ENCODE data around the gene MAGEA9B.
"Not testable (repeated sequence)": the region's sequence is repeated elsewhere in the genome, so short reads cannot be mapped to it uniquely, and the experiment has no call there.

MAGEA9B gene

DNA sequence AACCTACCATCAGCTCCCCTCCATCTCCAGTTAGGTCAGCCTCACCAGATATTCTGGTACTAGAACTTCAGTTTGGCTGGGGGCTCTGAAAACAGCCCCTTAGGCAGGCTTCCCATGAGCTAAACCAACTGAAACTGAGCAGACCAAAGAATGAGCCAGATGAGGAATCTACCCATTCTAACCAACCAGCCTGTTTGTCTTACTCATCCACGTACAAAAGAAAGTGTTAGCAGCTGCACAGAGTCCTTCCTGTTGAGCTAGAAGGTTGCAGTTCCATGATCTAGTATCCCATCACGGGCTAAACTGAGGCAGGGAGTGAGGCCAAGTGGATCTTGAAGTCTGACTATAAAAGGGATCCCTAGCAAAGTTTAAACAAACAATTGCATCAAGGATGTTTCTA lies 17.5 kb downstream of the MAGEA9B start:
- no peak for DNase-seq

DNA sequence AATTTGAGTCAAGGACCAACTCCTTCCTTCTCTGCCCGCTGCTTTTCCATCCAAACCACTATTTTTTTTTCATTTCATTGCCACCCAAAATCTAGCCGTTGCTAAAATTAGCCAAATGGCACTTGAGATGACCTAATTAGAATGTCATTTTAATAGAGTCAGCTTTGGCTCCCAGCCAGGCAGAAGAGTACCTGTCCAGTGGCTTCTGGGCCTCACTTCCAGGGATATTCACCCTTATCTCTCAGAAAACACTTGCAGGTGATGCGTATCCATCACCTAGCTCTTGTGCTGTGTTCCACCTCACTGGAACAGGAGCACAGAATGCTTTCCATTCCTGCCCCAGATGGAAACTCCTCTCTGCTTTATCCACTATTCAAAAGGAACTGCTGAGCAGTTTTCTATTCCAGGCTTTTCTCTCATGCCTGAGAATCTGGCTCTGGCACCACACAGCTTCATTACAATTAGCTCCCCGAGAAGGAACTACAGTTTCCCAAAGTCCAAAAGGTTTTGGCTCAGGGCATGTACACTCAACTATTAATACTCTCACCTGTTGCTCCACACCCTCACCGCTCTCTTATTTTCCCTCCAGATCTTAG lies 18.5 kb downstream of the MAGEA9B start:
- no peak for DNase-seq

DNA sequence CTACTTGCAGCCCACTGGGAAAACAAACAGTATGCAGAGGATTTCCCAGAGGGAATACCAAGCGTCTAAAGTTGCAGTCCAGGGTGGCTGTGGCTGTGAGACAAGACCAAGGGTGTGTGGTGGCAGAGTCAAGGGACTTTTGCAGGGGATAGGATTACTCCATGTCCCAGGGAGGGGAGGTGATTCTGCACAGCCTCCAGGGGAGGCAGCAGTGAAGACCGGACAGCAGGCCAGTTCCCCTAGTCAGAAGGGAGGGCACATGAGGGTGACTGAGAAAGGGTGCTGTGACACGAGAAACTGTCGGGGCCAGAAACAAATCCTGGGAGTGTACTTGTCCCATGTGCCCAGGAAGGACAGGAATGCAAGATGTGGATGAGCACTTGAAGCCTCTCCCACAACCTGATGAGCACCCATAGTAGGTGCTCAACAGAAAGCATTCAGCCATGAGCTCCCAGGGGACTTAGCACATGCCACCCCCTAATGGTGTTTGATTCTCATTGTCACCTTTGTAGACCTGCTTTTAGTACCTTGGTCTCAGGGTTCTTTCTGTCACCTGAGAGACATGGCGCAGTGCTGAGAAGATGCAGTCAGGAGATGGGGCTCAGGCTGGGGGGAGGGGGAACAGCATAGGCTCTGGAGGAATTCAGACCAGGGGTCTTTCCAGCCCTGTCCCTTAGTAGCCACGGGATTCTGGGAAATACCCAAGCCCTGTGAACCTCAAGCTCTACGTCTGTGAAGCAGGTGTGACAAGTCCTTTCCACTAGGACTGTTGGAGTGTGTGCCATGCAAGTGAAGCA lies 19.4 kb downstream of the MAGEA9B start:
- DNase-seq, result no peak

DNA sequence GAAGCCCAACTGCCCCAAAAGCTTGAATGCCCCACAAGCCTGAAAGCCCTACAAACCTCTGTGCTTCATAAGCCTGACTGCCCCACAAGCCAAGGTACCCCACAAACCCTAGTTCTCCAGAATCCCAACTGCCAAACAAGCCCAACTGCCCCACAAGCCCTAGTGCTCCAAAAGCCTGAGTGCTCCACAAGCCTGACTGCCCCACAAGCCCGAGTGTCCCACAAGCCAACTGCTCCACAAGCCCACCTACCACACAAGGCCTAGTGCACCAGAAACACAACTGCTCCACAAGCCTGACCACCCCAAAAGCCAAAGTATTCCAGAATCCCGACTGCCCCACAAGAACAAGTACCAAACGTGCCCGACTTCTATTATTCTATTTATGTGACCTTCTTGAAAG lies 23.9 kb downstream of the MAGEA9B start:
- DNase-seq, result no peak

DNA sequence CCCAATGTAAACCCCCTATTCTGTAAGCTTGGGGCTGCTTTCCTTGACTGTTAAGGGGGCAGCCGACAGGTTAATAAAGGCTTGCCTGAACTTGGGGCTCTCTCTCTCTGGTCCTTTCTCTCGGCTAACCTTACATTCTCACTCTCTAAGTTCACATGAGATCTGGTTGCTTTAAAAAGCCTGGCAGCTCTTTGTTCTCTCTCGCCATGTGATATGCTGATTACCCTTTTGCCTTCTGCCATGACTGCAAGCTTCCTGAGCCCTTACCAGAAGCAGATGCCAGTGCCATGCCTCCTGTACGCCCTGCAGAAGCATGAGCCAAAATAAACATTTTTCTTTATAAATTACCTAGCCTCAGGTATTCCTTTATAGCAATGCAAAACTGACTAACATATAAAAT lies 32.0 kb downstream of the MAGEA9B start:
- DNase-seq, result not testable (repeated sequence)

DNA sequence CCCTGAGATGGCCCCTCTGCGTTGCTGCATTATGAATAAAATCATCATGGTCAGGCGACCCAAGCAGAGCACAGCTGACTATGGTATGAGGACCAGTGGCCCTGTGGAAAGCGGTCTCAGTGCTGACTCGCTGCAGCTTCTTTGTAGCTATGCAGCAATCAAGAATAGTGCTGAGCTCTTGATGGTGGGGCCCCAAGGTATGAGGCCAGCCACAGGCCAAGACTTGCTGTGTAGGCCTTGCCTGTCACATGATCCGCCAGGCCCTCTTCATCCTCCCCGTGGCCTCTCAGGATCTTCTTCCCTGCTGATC lies 35.4 kb downstream of the MAGEA9B start:
- DNase-seq, result not testable (repeated sequence)

DNA sequence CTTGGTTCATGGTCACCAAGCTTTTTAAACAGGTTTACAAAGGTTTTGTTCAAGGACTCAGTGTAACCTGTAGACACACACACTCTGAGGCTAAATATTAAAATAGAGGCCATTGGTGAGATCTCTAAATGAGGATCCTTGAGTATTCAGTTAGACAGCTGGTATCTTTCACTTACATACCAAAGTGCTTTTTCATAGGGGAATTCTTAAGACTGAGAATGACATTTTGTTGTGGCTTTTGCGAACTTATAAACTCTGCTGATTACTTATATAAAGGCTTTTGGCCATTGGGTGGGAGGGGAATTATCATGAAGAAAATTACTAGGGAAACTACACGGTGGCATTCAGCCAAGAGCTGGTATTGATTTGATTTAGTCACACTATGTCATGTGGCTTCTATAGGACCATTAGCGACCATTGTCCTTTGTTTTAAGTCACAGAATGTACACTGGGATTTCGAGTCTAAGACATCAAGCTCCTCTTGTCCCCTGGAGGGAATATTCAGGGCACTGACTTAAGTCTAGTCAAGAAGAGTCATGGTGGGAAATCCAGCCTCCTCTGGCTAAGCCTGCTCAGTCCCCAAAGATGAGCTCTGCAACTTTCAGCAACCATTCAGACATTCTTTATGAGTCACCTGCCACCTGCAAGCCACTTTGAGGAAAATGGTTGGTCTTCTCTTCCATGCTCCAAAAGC lies 35.9 kb downstream of the MAGEA9B start:
- DNase-seq, result not testable (repeated sequence)

DNA sequence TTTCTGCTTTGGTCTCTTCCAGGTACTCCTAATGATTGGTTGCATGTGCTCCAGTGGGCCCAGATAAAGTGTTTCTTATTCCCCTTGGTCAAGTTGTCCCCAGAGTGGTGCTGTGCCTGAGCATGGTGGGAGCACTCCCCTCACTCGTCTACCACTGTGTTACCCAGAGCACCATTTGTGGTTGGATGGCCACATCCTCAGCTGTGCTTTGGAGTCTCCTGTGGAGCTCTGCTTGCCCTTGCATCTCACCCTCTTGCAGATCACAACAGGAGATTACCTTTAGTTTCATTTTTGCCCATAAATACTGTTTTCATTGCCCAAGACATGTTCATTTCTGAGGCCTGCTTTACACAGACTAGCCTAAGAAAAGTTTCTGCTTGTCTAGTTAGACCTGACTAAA lies 36.8 kb downstream of the MAGEA9B start:
- peak; percentile 10 for DNase-seq

DNA sequence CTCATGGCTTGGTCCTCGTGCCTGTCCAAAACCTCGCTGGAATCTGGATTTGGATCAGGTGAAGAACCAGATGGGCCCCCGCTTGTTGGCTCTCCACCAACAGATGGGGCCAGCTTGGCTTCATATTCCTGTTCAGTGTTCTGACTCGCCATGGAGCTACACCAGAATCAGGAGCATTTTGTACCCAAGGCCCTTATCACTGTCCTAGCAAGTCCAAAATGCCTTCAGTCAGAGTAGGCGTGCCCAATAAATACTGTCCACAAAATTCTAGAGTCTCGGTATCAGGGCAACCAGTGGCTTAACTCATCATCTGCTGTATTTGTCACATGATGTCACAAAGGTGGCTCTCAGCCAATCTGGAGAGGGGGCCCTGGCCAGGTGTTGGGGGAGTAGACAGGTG lies 37.6 kb downstream of the MAGEA9B start, which contains the start of gene HSFX3:
HSFX3 (minus strand) TSS at position 224 of the 400 bp plus-strand sequence; CDS start at position 152, 72 bp downstream.
- not testable (repeated sequence) for DNase-seq

DNA sequence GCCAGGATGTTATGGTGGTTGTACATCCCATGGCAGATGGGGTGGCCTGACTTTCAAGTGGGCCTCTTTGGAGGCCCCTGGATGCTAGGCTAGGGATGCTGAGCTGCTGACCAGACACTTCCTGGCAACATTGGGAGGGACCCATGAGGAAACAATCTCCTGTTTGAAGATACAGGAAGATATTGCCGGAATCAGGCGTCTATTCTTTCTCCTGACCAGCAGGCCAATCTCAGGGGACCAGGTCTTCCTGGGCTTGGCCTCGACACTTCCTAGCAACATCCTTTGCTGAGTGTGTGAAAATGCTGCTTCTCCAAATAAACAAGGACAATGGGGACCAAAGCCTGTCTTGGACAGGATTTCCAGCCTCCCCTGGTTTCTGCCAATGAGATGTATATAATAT lies 39.5 kb downstream of the MAGEA9B start:
- DNase-seq, result not testable (repeated sequence)

DNA sequence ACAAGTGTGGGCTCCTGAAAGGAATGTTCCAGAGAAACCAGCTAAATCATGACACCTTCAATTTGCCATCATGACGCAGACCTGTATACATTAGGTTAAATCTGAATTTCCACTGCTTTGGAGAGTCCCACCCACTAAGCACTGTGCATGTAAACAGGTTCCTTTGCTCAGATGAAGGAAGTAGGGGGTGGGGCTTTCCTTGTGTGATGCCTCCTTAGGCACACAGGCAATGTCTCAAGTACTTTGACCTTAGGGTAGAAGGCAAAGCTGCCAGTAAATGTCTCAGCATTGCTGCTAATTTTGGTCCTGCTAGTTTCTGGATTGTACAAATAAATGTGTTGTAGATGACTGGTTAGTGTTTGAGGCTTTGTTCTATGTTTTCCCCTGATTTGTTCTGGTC lies 40.3 kb downstream of the MAGEA9B start:
- DNase-seq, result not testable (repeated sequence)

DNA sequence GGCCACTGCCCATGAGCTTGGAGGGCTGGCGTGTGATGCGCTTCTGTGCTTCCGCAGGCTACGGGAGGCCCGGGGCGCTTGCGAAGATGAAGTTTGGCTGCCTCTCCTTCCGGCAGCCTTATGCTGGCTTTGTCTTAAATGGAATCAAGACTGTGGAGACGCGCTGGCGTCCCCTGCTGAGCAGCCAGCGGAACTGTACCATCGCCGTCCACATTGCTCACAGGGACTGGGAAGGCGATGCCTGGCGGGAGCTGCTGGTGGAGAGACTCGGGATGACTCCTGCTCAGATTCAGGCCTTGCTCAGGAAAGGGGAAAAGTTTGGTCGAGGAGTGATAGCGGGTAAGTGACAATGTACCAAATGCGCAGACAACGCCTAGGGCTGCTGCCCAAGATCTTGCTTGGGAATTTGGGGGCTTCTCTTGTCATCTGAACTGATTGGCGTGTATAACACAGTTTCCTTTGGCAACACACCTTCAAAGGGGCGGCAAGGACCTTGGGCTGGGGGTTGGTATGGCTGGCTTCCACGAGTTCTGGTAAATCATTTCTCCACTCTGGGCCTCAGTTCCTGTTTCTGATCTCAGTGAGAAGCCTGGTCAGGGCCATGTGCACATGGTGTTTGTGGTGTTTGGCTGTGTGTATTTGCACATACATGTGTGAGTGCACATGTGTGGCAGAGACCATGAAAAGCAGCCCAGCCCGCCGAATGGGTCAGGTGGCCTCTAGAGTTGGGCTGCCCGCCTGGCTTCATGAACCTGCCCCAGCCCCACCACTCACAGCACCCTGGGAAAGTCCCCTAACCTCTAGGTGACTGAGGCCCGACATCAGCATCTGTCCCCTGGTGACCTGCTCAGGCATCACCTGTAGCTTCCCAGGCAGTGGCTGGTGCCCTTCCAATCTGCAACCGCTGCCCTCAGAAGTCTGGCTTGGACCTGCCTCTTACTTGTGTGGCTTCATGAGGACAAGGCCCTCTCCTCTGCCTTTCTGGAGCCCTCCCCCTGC lies 41.4 kb downstream of the MAGEA9B start:
- DNase-seq, result not testable (repeated sequence)

DNA sequence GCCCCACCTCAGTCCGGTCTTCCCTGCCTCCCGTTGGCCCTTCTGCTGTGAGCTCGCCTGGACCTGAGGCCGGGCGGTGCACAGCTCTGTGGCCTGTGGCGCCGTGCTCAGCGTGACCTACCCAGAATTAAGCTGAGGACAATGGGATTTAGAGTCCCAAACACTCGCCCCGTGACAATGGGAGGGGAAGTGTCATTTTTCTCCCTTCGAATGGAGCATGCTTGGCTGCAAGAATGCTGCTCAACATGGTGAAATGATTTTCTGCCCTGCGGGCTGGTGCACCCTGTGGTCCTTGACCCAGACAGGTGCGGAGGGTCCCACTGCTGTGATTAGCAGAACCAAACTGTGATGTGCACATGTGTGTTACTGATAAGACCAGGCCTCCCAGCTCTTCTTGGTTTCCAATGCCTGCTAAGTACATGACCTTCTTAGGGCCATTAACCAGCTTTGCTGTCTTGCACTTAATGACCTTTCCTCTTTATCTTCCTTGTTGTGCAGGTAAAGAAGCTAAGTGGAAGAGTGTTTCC lies 45.7 kb downstream of the MAGEA9B start:
- DNase-seq, result no peak

DNA sequence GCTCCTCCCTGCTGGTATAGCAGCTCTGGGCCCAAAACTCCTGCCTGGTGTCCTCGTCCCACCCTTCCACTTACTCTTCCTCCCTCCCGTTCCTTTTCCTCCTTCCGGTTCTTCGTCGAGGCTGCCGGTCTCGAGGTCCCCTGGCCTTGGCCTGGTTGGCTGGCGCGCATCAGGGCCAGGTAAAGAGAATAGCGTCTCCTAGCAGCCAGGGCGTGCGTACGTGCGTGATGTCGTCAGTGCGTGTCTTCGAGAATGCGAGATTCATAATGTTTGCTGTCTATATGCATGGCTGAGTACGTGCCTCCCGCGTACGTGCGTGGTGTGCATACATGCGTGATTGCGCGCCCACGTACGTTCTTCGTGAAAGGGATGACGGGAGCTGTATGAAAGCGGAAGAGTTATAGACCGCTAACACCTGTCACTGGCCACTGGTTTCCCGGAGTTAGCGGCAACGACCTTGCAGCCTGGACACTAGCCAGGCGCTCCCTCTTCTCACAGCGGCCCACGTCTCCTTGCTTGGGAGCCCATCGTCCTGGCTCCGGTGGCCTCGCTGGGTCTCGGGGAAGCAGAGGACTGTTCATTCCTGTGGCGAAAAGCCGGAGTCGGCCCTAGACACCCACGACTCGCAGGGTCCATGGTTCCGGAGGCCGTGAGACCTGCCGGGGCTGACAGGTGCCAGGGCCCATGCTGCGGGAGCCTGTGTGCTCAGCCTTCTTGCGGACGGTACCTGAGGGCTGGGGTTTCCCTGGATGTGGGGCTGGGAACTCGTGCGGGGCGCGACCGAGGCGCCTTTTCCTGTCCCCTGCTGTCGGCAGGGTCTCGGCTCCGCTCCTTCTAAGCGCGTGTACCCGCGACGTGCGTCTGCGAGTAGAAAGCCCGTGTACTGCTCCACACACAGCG lies 46.4 kb downstream of the MAGEA9B start, which contains the start of gene EOLA1:
EOLA1 (plus strand) TSS at position 392 of the 900 bp plus-strand sequence. CDS start 4,619 bp downstream, outside the sequence.
- DNase-seq, result peak; percentile 93

DNA sequence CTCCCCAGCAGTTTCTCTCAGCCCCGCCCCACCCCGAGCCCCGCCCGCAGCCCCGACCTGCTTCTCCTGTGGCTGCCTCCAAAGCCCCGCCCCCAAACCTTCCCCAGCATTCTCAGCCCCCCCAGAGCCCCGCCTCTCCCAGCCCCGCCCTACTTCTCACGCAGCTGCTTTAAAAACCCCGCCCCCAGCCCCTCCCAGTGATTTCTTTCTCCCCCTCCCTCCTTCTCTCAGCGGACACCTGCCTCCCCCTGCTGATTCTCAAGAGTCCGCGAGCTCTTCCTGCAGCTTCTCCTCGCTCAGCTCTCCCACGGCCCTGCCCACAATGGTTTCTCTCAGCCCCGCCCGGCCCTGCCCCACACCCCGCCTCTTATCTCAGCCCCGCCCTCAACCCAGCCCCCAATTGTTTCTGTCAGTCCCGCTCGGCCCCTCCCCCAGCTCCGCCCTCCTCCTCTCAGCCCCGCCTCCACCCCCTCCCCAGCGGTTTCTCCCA lies 47.1 kb downstream of the MAGEA9B start:
- DNase-seq, result peak; percentile 92

DNA sequence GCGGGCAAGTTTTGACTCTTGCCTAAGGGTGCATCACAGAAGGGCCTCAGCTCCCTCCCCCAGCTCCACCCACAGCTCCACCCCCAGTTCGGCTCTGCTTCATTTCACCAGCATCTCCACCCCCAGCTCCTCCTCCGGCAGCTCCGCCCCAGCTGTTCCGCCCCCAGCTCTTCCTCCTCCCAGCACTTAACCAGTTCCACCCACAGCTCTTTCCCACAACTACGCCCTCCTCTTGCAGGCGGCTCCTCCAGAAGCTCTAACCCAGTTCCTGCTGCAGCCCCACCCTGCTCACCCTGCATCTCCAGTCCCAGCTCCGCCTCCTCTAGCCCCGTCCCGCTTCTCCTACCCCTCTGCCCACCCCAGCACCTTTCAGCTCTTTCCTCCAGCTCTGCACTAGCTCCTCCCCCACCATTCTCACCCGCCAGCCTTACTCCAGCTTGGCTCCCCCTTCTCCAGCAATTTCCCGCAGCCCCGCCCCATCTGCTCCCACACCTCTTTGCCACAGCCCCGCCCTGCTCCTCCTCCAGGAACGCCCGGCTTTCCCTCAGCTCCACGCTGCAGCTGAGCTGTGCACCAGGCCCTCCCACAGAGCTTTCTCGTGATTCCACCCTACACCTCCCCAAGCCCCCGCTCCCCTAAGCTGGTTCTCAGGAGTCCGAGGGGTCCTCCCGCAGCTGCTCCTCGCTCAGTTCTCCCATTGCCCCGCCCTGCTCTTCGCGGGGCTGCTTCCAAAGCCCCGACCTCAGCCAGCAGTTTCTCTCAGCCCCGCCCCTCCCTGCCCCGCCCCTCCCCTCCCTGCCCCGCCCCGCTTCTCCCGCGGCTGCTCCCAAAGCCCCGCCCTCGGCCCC lies 47.8 kb downstream of the MAGEA9B start:
- peak; percentile 95 for DNase-seq

DNA sequence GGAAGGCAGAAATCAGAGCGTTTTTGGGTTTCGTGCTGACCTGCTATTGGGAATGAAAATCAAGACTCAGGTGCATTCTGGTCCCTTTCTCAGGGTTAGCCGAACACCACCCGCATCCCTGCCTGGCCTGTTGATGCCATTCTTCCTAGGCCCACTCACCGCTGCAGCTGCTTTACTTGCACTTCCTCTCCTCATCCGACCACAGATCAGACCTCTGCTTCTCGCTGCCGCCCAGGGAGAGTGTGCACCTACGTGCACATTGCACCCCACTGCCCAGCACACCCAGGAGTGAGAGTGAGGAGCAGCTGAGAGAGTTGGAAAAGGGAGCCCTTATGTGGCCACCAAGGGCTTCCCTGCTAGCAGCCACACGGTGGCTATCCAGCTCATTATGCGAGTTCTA lies 49.8 kb downstream of the MAGEA9B start:
- not testable (repeated sequence) for DNase-seq

DNA sequence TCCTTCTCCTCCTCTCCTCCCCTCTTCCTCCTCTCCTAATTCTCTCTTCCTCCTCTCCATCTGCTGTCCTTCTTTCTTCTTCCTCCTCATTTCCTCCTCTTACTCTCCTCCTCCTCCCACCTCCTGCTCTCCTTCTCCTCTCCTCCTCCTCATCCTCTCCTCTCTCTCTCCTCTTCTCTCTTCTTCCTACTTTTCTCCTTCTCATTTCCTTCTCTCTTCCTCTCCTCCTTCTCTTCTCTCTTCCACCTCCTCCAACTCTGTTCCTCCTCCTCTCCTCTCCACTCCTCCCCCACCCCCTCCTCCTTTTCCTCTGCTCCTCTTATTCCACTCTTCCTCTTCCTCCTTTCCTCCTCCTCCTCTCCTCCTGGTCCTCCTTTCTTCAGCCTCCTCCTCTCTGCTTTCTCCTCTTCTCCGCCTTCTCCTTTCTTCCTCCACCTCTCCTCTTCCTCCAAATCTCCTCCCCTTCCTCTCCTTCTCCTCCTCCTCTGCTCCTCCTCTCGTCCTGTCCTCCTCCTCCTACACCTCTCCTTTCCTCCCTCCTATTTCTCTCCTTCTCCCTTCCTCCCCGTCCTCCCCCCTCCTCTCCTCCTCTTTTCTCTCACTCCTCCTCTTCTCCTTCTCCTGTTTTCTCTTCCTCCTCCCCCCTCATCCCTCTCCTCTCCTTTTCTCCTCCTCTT lies 52.2 kb downstream of the MAGEA9B start:
- not testable (repeated sequence) for DNase-seq

DNA sequence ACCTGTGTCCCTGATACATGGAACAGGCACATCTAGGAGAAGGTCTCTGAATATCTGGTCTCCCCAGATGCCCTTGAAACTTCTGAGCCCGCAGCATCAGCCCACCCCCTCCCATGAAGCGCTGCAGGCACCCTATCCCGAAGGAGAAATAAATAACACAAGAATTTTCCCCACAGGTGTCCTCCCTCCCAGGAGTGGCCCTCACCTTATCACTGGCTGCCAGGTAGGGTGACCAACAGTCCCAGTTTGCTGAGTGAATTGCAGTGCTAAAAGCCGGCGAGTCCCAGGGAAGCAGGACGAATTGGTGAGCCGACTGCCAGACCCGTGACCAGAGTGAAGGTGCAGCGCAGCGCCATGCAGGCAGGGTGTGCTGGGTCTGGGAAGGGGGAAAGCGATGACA lies 53.3 kb downstream of the MAGEA9B start:
- not testable (repeated sequence) for DNase-seq

All from CD4-positive, alpha-beta T cell treated with Interleukin-17A for 1 hour (primary cell).